SH-SY5Y (cell line): ENCODE results near the gene CELF5.

Experiments used
- GATA2 ChIP-seq: IDR thresholded peaks from 2 replicates; pipeline ENCODE4 v1.6.1; 2011; ENCODE audit warnings: mild to moderate bottlenecking, low read depth, low read length
- GATA3 ChIP-seq: IDR thresholded peaks from 2 replicates; pipeline ENCODE4 v1.6.1; 2011; ENCODE audit warnings: low read depth, mild to moderate bottlenecking, low read length, moderate library complexity

DNA sequence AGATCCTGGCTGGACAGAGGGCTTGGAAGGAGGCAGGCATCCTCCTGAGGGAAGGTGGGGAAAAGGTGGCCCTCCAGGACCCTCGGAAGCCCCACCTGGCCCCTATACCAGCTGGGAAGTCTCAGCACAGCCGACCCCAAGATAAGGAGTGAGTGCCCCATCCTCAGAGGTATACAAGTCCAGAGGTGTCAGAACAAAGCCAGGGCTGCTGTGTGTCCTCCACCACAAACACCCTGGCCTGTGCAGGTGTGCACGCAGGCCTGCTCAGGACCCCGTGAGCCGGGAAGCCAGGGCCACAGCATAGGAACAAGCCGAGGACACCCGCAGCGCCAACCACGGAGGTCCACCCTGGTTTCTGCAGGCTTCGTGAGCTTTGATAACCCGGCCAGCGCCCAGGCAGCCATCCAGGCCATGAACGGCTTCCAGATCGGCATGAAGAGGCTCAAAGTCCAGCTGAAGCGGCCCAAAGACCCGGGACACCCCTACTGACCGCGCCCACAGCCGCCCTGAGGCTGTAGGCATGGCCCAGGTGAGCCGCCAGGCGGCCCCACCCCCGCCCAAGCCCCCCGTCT lies 68.6 kb downstream of the CELF5 start:
- TF ChIP-seq GATA2 (no peak), GATA3 (no peak)
